ENCODE measurements around the gene GIGYF2.
"Not testable (repeated sequence)": the region's sequence is repeated elsewhere in the genome, so short reads cannot be mapped to it uniquely, and the experiment has no call there.

GIGYF2 gene

DNA sequence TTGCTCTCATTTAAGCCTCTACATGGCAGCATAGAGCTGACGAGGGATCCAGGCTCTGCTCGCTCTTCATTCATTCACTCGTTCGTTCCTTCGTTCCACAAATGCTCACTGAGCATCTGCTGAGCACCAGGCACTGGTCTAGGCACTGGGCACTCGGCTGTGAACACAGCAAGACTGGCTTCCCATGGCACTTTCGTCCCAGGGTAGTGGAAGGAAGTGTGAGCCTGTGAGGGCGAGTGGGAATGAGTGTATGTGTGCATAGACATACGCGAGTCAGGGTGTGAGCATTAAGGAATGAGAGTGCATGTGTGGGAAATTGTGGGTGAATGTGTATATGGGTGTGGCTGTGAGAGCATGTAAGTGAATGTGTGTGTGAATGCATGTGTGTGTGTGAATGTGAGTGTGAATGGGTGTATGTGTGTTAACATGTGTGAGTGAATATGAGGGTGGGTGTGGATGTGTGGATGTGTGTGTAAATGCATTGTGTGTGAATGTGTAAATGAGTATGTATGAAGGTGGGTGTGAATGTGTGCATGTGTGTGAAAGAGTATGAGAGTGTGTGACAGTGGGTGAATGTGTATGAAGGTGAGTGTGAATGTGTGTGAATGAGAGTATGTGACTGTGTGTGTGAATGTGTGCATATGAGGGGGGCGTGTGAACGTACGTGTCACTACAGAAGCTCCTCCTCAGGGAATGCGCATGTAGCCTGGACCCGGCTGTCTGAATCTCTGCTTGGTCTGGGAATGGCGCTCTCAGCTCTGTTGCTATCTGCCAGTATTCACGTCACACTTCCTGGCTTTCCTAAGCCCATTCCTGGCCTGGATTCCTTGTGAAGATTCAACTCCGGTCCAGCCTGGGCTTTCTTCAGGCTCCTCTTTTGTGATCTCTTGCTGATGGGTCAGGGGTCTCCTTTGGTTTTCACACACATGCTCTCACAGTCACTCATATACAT is 201.7 kb downstream of the GIGYF2 start:
- Histone ChIP-seq H3K36me3 (ENCODE audit: control insufficient read depth in 1 of 2, insufficient read depth in 2 of 2, low read length in 2 of 2) (no peaks in the 10 kb centered on the region), H3K27me3 (ENCODE audit: low read depth, low read length) (no peaks in the 10 kb centered on the region), H3K4me1 (ENCODE audit: control insufficient read depth in 1 of 2, insufficient read depth in 2 of 2, low read length in 2 of 2) (no peaks in the 10 kb centered on the region), H3K27ac (ENCODE audit: low read length) (no peak overlapping the region), H3K9me3 (ENCODE audit: control insufficient read depth in 1 of 2, low read length in 2 of 2) (no peaks in the 10 kb centered on the region), H3K4me3 (ENCODE audit: low read depth in 1 of 2, low read length in 2 of 2) (no peak overlapping the region)

DNA sequence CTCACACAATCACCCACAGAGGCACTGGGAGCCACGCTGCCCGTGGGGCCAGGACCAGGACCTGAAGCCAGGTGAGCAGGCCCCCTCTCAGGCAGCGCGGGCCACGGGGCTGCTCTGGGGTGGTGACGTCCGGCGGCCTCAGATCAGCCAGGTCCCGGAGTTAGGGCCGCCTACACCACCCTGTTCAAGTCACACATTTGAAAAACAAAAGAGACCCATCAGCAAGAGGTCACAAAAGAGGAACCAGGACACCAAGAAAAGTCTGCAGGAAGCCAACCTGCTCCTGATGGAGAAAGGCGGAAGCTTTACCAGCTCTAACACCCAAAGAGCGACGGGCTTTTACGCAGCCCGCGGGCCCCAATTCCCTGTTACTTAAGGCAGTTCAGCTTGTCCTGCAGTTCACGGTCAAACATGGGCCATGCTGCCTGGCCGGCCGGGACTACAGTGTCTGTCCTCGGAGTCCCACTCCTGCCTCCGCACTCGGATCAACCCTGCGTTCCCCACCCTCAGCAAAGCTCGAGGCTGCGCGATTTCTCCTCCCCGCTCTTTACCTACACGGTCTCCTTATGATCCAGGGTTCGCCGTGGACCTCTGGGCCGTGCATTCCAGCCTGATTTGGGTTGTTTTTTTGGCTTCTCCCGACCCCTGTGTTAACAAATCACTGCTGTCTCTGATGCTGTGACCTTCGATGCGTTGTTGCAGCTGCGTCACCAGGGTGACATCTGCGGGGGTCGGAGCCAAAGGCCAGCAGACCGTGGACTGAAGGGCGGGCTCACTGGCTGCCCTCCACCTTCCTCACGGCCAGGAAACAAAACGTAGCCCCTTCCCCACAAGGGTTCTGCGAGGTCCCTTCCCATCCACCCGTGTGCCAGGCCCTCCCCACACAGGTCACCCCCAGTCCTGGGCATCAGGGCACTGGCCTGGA is 203.9 kb downstream of the GIGYF2 start:
- Histone ChIP-seq H3K27ac (ENCODE audit: low read length) (no peak overlapping the region), H3K4me3 (ENCODE audit: low read depth in 1 of 2, low read length in 2 of 2) (no peak overlapping the region), H3K27me3 (ENCODE audit: low read depth, low read length) (no peaks in the 10 kb centered on the region)

DNA sequence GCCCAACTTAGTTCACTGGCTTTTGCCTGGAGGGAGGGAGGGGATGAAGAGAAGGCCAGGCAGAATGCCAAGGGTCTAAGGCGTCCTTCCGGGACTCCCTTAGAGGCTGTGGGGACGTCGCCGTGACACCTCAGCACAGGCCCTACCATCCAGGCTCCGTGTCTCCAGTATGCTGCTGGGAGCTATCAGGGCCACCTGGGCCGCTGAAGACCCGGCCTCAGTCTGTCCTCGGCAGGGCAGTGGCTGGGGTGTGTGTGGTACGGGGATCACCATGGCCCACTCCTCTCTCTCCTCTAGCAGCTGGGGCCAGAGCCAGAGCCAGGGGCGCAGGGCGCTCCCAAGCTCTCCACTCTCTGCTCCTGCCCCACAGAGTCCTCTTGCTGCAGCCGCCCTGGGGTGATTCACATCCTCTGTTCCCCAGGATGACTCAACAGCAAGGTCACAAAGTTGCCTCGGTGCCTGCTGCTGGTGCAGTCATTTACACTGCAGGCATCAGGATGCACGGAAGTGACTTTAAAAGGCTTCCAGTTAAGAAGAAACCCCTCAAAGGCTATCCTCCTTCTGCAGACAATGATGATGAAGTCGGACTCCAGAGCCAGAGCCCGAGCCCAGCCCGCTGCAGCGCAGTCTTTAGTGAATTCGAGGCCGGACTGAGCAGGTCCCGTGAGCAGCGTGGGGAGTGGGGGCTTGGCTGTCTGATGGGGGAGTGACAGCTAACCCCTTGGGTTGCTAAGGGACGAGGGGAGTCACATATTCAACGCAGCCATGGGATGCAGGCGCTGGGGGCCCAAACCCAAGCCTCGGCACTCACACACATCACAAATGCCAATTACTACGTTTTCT is 204.8 kb downstream of the GIGYF2 start:
- Histone ChIP-seq H3K4me1 (ENCODE audit: control insufficient read depth in 1 of 2, insufficient read depth in 2 of 2, low read length in 2 of 2) (no peaks in the 10 kb centered on the region), H3K27me3 (ENCODE audit: low read depth, low read length) (no peaks in the 10 kb centered on the region), H3K4me3 (ENCODE audit: low read depth in 1 of 2, low read length in 2 of 2) (no peak overlapping the region), H3K9me3 (ENCODE audit: control insufficient read depth in 1 of 2, low read length in 2 of 2) (no peaks in the 10 kb centered on the region), H3K27ac (ENCODE audit: low read length) (no peak overlapping the region), H3K36me3 (ENCODE audit: control insufficient read depth in 1 of 2, insufficient read depth in 2 of 2, low read length in 2 of 2) (no peaks in the 10 kb centered on the region)

More for the DNA sequence above, 203.9 kb downstream of the GIGYF2 start:
- H3K9me3 ChIP-seq (ENCODE audit: control insufficient read depth in 1 of 2, low read length in 2 of 2) = no peaks in the 10 kb centered on the region
- no peaks in the 10 kb centered on the region for H3K36me3 ChIP-seq (ENCODE audit: control insufficient read depth in 1 of 2, insufficient read depth in 2 of 2, low read length in 2 of 2)
- H3K4me1 ChIP-seq (ENCODE audit: control insufficient read depth in 1 of 2, insufficient read depth in 2 of 2, low read length in 2 of 2) = no peaks in the 10 kb centered on the region

DNA sequence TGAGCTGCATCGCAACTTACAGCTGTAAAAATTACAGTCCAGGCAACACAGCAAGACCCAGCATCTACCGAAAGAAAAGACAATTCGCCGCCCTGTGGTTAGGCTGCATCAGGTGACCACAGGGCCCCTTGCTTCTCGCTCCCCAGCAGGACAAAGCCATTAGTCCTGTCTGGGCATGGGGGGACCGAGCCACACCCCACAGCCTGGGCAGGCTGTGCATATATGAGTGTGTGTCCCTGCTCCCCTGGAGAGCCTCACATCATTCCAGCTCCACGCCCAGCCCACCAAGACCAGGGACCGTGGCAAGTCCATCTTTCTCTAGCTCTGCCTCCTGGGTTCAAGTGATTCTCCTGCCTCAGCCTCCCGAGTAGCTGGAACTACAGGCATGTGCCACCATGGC is 206.9 kb downstream of the GIGYF2 start:
- Histone ChIP-seq H3K4me1 (ENCODE audit: control insufficient read depth in 1 of 2, insufficient read depth in 2 of 2, low read length in 2 of 2) (no peaks in the 10 kb centered on the region), H3K36me3 (ENCODE audit: control insufficient read depth in 1 of 2, insufficient read depth in 2 of 2, low read length in 2 of 2) (no peaks in the 10 kb centered on the region), H3K27me3 (ENCODE audit: low read depth, low read length) (no peaks in the 10 kb centered on the region), H3K27ac (ENCODE audit: low read length) (no peak overlapping the region), H3K9me3 (ENCODE audit: control insufficient read depth in 1 of 2, low read length in 2 of 2) (no peaks in the 10 kb centered on the region), H3K4me3 (ENCODE audit: low read depth in 1 of 2, low read length in 2 of 2) (no peak overlapping the region)

DNA sequence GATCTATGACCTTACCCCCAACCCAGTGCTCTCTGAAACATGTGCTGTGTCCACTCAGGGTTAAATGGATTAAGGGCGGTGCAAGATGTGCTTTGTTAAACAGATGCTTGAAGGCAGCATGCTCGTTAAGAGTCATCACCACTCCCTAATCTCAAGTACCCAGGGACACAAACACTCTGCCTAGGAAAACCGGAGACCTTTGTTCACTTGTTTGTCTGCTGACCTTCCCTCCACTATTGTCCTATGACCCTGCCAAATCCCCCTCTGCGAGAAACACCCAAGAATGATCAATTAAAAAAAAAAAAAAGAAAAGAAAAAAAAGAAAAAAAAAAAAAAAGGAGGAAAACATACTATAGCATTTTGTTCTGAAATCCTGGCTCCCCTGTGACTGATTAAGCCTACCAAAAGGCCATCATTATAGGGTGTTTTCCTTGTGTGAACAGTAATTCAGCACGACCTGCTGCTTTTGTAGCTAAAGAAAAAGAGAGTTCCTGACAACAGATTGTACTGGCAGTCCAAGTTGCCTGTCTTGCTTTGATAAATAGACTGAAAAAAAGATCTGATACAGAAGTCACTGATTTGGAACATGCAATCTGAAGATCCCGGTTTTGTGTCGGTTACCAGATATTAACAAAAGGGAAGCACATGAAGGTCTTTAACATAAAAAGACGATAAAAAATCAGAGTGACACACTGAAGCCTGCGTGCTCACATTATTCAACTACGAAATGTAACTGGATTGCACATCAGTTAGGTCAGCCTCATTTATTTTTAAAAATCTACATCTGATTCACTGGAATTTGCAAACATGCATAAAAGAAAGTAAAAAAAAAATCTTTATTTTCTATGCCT is 210.0 kb downstream of the GIGYF2 start:
- not testable (repeated sequence) for H3K27me3 ChIP-seq (ENCODE audit: low read depth, low read length); H3K4me3 ChIP-seq (ENCODE audit: low read depth in 1 of 2, low read length in 2 of 2); H3K36me3 ChIP-seq (ENCODE audit: control insufficient read depth in 1 of 2, insufficient read depth in 2 of 2, low read length in 2 of 2); H3K27ac ChIP-seq (ENCODE audit: low read length); H3K4me1 ChIP-seq (ENCODE audit: control insufficient read depth in 1 of 2, insufficient read depth in 2 of 2, low read length in 2 of 2); H3K9me3 ChIP-seq (ENCODE audit: control insufficient read depth in 1 of 2, low read length in 2 of 2)

DNA sequence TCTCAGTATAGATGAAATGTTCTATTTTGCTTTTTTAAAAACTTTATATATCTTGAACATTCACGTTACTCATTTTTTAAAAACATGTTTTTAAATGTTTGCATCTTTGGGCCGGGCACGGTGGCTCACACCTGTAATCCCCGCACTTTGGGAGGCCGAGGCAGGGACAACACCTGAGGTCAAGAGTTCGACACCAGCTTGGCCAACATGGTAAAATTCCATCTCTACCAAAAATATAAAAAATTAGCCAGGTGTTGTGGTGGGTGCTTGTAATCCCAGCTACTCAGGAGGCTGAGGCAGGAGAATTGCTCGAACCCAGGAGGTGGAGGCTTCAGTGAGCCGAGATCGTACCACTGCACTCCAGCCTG is 210.6 kb downstream of the GIGYF2 start:
- not testable (repeated sequence) for H3K9me3 ChIP-seq (ENCODE audit: control insufficient read depth in 1 of 2, low read length in 2 of 2); H3K27me3 ChIP-seq (ENCODE audit: low read depth, low read length); H3K27ac ChIP-seq (ENCODE audit: low read length); H3K4me3 ChIP-seq (ENCODE audit: low read depth in 1 of 2, low read length in 2 of 2); H3K36me3 ChIP-seq (ENCODE audit: control insufficient read depth in 1 of 2, insufficient read depth in 2 of 2, low read length in 2 of 2); H3K4me1 ChIP-seq (ENCODE audit: control insufficient read depth in 1 of 2, insufficient read depth in 2 of 2, low read length in 2 of 2)

DNA sequence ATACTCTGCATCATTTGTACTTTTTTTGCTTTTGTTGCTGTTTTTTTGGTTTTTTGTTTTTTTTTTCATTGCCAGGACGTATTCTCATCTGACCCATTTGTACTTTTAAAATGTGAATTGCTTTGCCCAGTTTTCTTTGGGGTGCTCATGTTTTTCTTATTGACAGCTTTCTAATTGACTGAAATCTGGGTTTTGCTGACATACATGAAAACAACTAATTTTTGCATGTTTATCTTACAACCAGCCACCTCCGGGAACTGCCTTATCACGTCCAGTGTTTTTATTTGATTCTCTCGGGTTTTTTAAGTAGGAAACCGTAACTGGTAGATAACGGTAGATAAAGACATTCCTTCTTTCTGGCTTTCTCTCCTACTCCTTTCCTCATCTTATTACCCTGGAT is 211.6 kb downstream of the GIGYF2 start:
- Histone ChIP-seq H3K27me3 (ENCODE audit: low read depth, low read length) (no peaks in the 10 kb centered on the region), H3K9me3 (ENCODE audit: control insufficient read depth in 1 of 2, low read length in 2 of 2) (peaks cover 0 to 9% of the 10 kb centered on the region in 2 donors)

More for the DNA sequence above, 211.6 kb downstream of the GIGYF2 start:
- no peak overlapping the region for H3K27ac ChIP-seq (ENCODE audit: low read length)
- no peak overlapping the region for H3K4me3 ChIP-seq (ENCODE audit: low read depth in 1 of 2, low read length in 2 of 2)
- H3K36me3 ChIP-seq (ENCODE audit: control insufficient read depth in 1 of 2, insufficient read depth in 2 of 2, low read length in 2 of 2) = no peaks in the 10 kb centered on the region
- H3K4me1 ChIP-seq (ENCODE audit: control insufficient read depth in 1 of 2, insufficient read depth in 2 of 2, low read length in 2 of 2) = no peaks in the 10 kb centered on the region

Measured in muscle layer of duodenum (tissue), 2 donors.